Measurements from ENCODE around the gene ZNF532. TPM values are rescaled to one million over a fixed set of nuclear protein-coding genes. Genes with fewer than 3 reads are reported as not detected.

Gene ZNF532
- total and polyA plus RNA-seq, 2 donors (not counting 3 experiments of a cell fraction or from before 2014, with no cell fraction given) = 42.3 to 70.1 TPM

- Histone ChIP-seq H3K27me3 (ENCODE audit: control insufficient read depth in 2 of 2, insufficient read depth in 2 of 2, low read length in 2 of 2) (no peaks in the 10 kb centered on the region), H3K4me2 (ENCODE audit: insufficient read depth, low read length) (no peak overlapping the region), H3K9ac (replicated peaks; ENCODE audit: extremely low read depth, insufficient read depth, low read length) (no peak overlapping the region), H3K79me2 (ENCODE audit: control insufficient read depth, insufficient read depth, low read length) (no peaks in the 10 kb centered on the region), H3K9me1 (replicated peaks; ENCODE audit: control insufficient read depth, extremely low read depth, insufficient read depth, low read length) (no peaks in the 10 kb centered on the region), H3K36me3 (ENCODE audit: control insufficient read depth in 2 of 2, extremely low read depth in 1 of 2, insufficient read depth in 2 of 2, low read length in 2 of 2) (no peaks in the 10 kb centered on the region), H4K20me1 (replicated peaks; ENCODE audit: control insufficient read depth, extremely low read depth, insufficient read depth, low read length) (no peaks in the 10 kb centered on the region), H2AFZ (ENCODE audit: low read depth, low read length) (no peak overlapping the region), H3K27ac (ENCODE audit: insufficient read depth, low read depth, low read length) (no peak overlapping the region), H3K9me3 (replicated peaks; ENCODE audit: control insufficient read depth, insufficient read depth, low read length) (no peaks in the 10 kb centered on the region), H3K4me1 (ENCODE audit: control insufficient read depth, extremely low read depth, insufficient read depth, low read length) (peaks cover 16% of the 10 kb centered on the region), H3K4me3 (replicated peaks in 1 of 3; ENCODE audit: insufficient read depth in 1 of 3, low read depth in 1 of 3, low read length in 3 of 3) (no peak overlapping the region)
- dilution Hi-C loops (cut with MboI; ENCODE audit: extremely low pct_ligation_motif_present, low sequenced_read_pairs) (no loop called here), intact Hi-C loops (cut with micrococcal nuclease) (no loop called here)
- ChIA-PET CTCF (no interaction called here), POLR2A (no interaction called here)
- no peak for FAIRE-seq
- no peak for TF ChIP-seq GATA2 (IDR thresholded peaks at IDR 0.05; ENCODE audit: insufficient read depth, insufficient read length, low read depth, low read length)
- no peak for TF ChIP-seq EZH2 (IDR thresholded peaks at IDR 0.05; ENCODE audit: borderline replicate concordance, low read depth, low read length, severe bottlenecking)
- TF ChIP-seq, protein P1, sequence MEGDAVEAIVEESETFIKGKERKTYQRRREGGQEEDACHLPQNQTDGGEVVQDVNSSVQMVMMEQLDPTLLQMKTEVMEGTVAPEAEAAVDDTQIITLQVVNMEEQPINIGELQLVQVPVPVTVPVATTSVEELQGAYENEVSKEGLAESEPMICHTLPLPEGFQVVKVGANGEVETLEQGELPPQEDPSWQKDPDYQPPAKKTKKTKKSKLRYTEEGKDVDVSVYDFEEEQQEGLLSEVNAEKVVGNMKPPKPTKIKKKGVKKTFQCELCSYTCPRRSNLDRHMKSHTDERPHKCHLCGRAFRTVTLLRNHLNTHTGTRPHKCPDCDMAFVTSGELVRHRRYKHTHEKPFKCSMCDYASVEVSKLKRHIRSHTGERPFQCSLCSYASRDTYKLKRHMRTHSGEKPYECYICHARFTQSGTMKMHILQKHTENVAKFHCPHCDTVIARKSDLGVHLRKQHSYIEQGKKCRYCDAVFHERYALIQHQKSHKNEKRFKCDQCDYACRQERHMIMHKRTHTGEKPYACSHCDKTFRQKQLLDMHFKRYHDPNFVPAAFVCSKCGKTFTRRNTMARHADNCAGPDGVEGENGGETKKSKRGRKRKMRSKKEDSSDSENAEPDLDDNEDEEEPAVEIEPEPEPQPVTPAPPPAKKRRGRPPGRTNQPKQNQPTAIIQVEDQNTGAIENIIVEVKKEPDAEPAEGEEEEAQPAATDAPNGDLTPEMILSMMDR (IDR thresholded peaks at IDR 0.05; ENCODE audit: extremely low read depth in 1 of 2, insufficient read depth in 1 of 2, low read depth in 1 of 2, low read length in 2 of 2) = no peak
- no peak for TF ChIP-seq POLR2A (IDR thresholded peaks at IDR 0.05; ENCODE audit: low read depth, low read length)
- no peak for TF ChIP-seq JUN (IDR thresholded peaks at IDR 0.05; ENCODE audit: borderline replicate concordance, insufficient read depth, insufficient read length, low read depth)
- no peak for TF ChIP-seq MYC (IDR thresholded peaks at IDR 0.05; ENCODE audit: low read depth, low read length)
- TF ChIP-seq MAX (IDR thresholded peaks at IDR 0.05; ENCODE audit: insufficient read depth, insufficient read length) = no peak
- no peak for TF ChIP-seq POLR2AphosphoS5 (IDR thresholded peaks at IDR 0.05; ENCODE audit: insufficient read depth, low read depth, low read length)
- TF ChIP-seq FOS (IDR thresholded peaks at IDR 0.05; ENCODE audit: borderline replicate concordance, insufficient read depth, low read length) = no peak
- no peak for DNase-seq (ENCODE audit: low read depth, low spot score)
- BruUV-seq (replicated peaks) = no TSS peak
These were observed 137.0 kb downstream of the ZNF532 start for GRCh38 chr18:59001721-59002120.
